Activated CD4-positive, alpha-beta T cell treated with anti-CD3 and anti-CD28 coated beads, Interleukin-2, Interleukin-6, amounts not matched to agents 100 ng/mL and 50 ng/mL, durations not matched to agents 16 hours and 8 hours (primary cell): ENCODE measurements around the gene GPR55.
"Not testable (repeated sequence)": the region's sequence is repeated elsewhere in the genome, so short reads cannot be mapped to it uniquely, and the experiment has no call there.

Experiments used
- DNase-seq: peaks from one replicate; pipeline ENCODE4 v3.0.0-alpha.2; 2020

GPR55 gene

DNA sequence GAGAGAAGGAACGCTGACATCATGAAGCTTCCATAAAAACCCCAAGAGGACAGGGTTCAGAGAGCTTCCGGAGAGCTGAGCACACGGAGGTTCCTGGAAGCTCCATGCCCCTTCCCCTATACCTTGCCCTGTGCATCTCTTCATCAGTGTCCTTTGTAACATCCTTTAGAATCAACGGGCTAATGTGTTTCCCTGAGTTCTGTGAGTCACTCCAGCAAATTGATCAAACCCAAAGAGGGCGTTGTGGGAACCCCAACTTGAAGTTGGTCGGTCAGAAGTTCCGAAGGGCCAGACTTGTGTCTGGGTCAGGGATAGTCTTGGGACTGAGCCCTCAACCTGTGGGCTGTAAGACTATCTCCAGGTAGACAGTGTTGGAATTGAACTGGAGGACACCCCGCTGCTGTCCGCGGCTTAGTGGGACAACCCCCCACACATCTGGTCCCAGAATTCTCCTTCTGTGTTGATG is 25.9 kb upstream of the GPR55 start:
- DNase-seq = no peak

- DNase-seq = peak; percentile 86
Measured at GRCh38 chr2:230949966-230950873, 25.2 kb upstream of the GPR55 start.

DNA sequence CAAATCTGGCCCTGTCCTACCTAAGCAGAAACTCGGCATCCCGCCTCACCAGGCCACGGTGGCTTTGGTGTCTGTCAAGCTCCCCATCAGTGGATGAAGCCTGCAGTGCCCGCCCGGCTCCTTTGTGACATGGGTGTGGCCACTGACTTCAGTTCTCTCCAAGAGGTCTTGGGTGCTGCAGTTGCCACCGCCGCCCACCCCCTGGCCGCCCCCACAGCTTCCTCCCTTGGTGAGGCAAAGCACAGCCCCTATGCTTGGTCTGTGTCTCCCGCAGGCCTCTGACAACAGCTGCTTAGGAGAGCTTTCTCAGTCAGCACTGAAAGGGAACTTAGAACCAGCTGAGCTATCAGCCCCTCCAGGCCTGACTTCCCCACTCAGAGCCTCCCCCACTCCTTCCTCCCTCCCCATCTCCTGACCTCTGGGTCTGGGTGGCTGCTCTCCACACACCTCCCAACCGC is 22.9 kb upstream of the GPR55 start:
- DNase-seq = peak; percentile 70

- no peak for DNase-seq
Measured at GRCh38 chr2:230947235-230947576, 22.2 kb upstream of the GPR55 start.

DNA sequence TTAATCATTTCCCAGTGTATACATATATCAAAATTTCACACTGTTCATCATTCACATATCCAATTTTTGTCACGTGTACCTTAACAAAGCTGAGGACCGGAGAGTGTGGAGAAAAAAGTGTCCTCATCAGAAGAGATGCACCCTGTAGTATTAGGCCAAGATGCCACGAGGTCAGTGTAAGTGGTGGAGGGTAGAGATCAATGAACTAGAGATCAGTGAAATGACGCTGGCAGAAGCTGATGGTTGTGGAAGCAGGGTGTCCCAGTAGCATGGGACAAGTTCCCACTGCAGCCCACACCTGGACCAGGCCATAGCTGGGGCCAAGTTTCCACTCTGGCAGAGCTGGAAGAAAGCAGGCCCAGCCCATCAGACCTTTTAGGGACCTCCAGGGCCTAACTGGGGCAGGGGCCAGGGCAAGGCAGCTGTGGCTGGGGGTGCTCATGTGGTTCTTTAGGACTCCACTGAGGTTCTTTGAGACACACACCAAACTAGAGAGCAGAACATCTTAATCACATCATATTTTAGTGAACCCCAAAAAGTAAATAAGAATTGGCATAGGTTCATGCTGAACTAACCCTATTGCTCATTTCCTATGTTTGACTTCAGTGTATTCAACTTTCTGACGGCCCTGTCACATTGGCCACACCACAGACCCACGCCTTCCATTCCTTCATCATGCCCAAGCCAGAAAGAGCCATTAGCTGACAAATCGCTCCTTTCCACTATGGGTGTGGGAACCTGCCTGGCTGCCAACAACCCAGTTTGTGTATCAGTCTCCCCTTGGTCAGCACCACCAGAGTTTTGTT is 21.6 kb upstream of the GPR55 start:
- DNase-seq = peak; percentile 50

DNA sequence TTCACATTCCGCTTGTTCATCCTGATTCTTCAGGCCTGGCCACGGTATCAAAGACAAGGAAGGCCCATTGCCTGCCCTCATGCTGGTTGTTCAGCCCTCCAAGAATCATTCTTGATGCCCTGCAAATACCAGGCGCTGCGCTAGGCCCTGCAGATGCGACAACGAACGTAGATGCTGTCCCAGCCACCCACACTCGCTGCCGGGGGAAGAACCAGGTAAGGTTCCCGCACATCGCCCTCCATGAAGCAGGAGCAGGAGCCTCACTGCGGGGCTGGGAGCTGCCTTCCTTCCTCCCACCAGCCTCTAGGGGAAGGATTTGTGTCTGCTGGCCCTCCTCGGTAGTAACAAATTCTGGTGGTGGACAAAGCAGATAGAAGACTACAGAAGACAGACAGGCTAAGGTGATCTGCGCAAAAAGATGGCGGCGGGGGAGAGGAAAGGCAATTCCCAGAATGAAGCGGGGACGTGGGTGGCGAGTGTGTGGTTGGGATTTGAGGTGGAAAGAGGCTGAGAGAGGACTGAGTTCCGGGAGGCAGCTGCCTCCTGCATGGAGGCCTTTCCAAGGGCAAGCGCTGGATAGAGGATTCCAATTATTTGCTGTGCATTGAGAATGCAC is 19.8 kb upstream of the GPR55 start:
- peak; percentile 46 for DNase-seq

- DNase-seq = peak; percentile 94
Measured at GRCh38 chr2:230944123-230944653, 19.1 kb upstream of the GPR55 start.

- peak; percentile 91 for DNase-seq
Measured at GRCh38 chr2:230942920-230943896, 18.2 kb upstream of the GPR55 start.

GRCh38 chr2:230942371-230942770 is 17.3 kb upstream of the GPR55 start:
- DNase-seq = no peak

- no peak for DNase-seq
Measured at GRCh38 chr2:230941202-230942180, 16.4 kb upstream of the GPR55 start.

DNA sequence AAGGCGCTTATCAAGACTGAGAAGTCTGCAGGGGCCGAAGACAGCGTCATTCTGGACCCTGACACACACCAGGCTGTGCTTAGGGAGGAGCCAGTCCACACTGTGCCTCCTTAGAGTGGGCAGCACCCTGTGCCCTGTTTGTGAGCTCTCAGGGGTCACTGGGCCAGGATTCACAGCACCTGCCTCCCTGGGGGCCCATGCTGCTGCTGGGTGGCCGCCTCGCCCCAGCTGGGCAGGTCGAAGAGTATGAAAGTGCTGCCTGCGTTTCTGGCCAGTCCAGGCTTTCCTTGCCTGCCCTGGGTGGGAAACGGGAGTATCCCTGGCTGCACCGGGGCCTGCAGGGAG is 15.4 kb upstream of the GPR55 start:
- DNase-seq = no peak

- DNase-seq = no peak
Measured at GRCh38 chr2:230939691-230940470, 14.8 kb upstream of the GPR55 start.

DNA sequence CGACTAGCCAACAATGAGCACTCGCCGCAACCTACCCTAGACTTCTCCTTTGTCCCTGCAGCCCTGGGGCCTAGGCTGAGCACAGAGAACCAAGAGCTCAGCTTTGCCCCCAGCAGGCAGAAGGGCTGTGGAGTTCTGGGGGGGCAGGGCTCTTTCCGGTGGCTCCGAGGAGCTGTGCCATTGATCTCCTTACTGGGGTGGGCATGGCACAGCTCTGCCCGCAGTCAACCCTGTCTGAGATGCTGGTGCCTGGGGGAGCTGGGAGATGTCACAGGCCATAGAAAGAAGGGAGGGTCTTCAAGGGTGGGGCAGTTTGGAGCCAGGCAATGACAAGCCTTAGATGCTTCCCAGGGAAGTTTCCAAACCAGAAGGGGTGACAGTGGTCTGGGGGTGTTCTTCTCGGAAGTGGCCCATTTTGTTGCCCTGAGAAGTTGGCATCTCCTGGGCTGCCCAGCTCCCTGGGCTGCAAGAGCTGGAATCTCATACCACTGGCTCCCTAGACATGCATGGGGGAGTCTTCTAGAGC is 14.1 kb upstream of the GPR55 start:
- DNase-seq = no peak

- no peak for DNase-seq
Measured at GRCh38 chr2:230938516-230939065, 13.5 kb upstream of the GPR55 start.

DNA sequence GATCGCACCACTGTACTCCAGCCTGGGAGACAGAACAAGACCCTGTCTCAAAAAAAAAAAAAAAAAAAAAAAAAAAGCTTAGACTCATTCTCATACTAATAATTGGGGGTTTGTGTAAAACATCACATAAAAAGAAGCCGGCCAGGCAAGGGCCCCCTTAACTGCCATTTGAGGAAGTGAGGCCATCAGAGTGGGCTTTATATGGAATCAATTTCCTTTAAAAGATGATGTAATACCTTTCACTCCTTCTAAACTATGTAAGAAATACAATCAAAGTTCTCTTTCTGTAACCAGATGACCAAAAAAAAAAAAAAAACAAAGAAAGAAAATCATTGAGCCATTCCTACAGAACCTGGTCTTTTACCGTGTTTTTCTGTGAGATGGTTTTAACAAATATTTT is 13.1 kb upstream of the GPR55 start:
- DNase-seq = no peak

- DNase-seq = no peak
Measured at GRCh38 chr2:230937362-230937761, 12.3 kb upstream of the GPR55 start.

- DNase-seq = not testable (repeated sequence)
Measured at GRCh38 chr2:230936243-230936642, 11.2 kb upstream of the GPR55 start.

GRCh38 chr2:230935130-230935430 is 10.0 kb upstream of the GPR55 start:
- no peak for DNase-seq
